NCI-H345 treated with DMSO at 0.1 percent for 48 hours (cell line): ENCODE measurements around the gene SELENOI.
A peak's percentile ranks its signal among the peaks of the same experiment; 100 is the strongest.
"Not testable (repeated sequence)": the region's sequence is repeated elsewhere in the genome, so short reads cannot be mapped to it uniquely, and the experiment has no call there.

Experiments
- DNase-seq: peaks from one replicate; lab custom pipeline; 2025; ENCODE audit not compliant: unreplicated experiment; lab: John Stamatoyannopoulos, UW

The SELENOI gene

DNA sequence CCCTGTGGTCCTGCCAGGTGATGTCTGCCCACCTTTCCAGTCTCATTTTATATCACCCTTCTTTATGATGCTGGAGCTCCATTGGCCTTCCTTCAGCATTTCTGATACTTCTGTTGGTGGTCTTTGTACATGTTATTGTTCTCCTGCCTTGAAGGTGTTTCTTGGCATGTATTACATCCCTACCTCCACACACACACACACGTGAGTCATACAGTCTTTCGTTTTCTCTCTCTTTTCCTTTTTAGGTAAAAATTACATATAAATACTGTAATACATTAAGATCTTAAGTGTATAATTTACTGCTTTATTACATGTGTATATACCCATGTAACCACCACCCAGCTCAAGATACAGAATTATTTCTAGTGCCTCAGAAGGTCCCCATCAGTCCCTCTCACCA, 10.8 kb downstream of the SELENOI start:
- no peak for DNase-seq

- no peak for DNase-seq
Observed at GRCh38 chr2:26359886-26360473, 14.0 kb downstream of the SELENOI start.

DNA sequence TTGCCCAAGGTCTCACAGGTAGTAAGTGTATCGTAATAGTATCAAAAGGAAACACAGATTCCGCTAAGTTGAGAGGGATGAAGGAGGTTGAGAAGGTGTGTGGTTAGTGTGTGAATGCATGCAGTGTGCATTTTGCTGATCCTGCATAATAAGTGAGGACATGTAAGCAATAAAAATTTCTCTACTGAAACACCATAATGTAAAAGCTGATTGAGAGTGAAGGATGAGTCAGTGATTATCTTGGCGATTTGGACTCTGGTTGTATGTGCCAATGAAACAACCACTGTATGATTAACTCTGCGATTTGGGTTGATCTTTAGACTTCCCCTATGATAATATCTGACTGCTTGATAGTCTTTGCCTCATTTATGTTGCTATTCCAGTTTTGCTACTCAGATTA, 17.4 kb downstream of the SELENOI start:
- no peak for DNase-seq

DNA sequence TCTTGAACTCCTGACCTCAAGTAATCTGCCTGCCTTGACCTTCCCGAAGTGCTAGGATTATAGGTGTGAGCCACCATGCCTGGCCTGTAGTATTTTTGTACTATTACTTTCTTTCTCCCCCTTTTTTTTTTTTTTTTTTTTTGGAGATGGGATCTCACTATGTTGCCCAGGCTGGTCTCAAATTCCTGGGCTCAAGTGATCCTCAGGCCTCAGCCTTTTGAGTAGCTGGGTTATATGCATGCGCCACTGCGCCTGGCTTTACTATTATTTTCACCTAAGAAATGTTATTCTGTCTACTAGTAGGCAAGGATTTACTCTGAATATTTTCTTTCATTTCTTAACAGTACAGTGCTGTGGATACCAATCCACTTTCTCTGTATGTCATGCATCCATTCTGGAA, 18.0 kb downstream of the SELENOI start:
- no peak for DNase-seq

DNA sequence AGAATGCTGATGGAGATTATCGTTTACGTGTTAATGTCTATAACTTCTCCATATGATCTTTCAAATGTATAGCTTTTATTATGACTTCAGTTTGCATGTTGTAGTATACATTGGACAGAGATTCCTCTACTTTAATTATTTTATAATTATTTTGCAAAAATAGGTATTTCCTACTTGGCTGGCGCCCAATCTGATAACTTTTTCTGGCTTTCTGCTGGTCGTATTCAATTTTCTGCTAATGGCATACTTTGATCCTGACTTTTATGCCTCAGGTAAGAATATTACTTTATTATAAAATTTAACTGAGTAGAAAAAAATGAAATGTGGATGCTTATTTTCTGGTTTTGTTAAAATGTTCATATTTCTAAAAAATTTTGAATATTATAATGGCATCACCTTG, 18.7 kb downstream of the SELENOI start:
- no peak for DNase-seq

DNA sequence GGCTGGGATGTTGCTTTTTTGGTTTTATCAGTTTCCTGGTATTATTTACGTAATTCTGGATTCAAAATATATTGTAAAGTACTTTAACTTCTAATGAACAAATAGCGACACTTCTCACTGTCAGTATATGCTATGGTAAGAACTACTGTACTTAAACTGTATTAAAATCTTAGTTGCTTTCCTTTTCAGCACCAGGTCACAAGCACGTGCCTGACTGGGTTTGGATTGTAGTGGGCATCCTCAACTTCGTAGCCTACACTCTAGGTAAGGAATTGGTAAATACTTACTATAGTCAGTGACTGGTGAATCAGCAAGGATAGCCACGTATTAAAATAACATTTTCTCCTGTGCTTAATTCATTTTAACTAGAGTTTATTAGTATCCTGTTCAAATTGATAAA, 21.0 kb downstream of the SELENOI start:
- no peak for DNase-seq

DNA sequence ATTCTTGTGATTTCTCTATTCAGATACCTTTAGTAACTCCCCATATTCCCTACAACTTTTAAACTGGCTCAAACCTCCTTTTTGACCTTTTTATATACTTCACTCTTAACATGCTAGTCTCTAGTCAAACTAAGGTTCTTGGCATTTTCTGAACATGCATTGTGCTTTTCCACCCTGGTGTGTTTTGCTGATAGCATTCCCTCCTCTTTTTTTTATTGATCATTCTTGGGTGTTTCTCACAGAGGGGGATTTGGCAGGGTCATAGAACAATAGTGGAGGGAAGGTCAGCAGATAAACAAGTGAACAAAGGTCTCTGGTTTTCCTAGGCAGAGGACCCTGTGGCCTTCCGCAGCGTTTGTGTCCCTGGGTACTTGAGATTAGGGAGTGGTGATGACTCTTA, 23.7 kb downstream of the SELENOI start:
- not testable (repeated sequence) for DNase-seq

GRCh38 chr2:26370909-26371308, 25.0 kb downstream of the SELENOI start:
- not testable (repeated sequence) for DNase-seq

DNA sequence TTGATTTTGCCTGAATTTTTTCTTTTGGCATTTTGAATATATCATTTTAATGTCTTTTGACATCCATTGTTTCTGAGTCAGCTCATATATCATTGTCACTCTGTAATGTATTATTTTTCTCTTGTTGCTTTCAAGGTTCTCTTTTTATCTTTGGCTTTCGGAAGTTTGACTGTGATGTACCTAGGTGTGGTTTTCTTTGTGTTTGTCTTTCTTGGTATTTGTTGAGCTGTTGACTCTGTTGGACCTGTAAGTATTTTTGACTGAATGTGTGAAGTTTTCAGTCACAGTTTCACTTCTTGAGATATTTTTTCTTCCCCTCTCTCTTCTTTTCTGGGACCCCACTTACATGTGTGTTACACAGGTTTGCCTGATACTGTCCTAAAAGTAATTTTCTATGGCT, 30.9 kb downstream of the SELENOI start:
- DNase-seq = no peak

GRCh38 chr2:26380281-26380680, 34.3 kb downstream of the SELENOI start:
- DNase-seq = peak; percentile 56

GRCh38 chr2:26382564-26382963, 36.6 kb downstream of the SELENOI start:
- DNase-seq = no peak

DNA sequence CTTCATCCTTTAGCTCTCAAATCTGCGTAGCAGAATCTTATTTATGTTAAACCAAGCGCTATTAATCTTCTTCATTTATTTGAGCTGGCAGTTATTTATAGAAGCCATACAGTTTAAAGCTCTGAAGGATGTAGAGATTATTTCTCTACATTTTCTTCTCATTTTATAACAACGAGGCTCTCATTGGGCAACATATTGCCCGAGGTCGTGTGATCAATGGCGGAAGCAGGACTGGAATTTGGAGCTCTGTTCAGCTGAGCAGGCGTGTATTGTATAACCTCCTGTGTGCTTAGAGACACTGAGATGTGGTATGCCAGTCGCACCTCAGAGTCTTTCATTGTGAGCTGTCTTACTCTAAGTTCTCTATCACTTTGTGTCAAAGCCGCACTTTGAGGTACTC, 38.2 kb downstream of the SELENOI start:
- DNase-seq = no peak

DNA sequence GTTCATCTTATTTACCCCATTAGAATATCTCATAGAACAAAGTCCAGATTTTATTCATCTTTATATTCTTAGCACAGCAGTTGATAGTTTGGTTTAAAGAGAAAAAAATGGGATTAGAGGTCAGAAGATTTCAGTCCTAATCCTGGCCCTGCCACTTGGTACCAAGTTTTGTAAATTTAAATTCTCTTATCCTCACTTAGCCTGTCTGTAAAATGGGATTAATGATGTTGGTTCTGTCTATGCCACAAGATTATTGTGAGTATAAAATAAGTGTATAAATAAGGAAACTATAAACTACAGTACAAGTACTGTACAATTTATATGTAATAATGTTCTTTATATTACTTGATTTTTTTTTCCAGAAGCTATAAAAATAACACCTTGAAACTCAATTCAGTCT, 38.7 kb downstream of the SELENOI start:
- DNase-seq = no peak

GRCh38 chr2:26387189-26387588, 41.2 kb downstream of the SELENOI start:
- no peak for DNase-seq

- DNase-seq = no peak
Observed at GRCh38 chr2:26394694-26395093, 48.8 kb downstream of the SELENOI start.

GRCh38 chr2:26395394-26395793, 49.5 kb downstream of the SELENOI start:
- no peak for DNase-seq

DNA sequence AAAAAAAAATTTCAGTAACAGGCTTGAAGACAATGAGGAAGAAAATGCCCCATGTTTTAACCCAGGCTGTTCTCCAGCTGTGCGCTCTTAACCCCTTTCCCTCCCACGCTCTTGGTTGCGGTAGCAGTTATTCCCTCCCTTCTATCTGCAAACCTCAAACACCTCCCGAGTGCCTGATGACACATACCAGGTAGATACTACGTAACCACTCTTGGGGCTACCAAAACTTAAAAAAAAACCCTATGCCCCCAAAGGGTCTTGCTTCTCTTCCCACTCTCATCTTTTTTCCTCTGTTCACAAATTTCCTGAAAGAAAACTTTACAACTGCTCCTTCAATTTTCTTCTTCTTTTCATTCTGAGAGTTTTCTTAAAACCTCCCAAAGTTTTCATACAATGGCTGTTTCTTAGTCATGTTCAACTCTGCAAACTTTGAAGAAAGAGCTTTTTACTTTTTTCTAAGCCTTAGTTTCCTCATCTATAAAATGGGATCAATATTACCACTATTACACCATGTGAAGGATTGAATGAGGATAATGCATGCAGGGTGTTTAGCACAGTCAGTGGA, 50.9 kb downstream of the SELENOI start:
- DNase-seq = no peak

DNA sequence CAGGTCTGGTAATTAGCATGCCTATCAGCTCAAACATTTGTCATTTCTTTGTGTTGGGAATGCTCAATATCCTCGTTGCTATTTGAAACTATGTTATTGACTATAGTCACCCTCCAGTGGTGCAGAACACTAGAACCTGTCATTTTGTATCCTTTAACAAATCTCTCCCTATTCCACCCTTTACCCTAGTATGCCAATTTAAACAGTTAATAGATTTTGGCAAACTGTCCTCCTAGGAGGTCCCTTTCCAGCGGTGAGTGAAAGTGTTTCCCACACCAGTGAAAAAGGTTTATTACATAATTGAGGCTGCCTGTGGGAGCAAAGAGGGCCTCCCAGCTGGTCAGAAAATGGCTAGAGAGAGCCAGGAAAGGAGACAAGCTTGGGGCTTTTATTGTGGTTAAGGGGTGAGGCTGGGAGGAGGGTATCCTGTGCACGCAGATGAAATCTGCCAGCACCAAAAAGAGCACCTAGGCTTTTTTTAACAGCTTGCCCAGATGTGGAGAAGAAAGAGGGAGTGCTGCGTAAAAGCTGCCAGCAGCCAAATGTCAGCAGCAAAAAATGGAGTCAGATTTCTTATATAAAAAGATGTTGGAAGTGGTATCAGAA, 53.9 kb downstream of the SELENOI start:
- DNase-seq = peak; percentile 66

DNA sequence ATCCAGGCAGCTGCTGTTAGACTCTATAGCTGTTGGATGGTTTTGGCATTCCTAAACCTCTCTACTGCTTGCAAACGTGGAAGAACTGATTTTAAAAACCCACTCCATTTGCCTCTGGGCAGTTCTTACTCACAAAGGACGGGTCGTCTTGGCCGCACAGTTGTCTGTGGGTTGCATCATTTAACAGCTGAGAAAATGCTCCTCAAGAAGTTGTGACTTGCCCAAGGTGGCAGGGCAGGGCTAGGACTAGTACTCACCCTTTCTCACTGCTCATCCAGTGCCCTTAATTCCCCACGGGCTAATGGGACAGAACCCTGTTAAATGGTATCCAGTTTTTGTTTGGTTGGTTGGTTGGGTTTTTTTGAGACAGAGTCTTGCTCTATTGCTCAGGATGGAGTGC, 54.8 kb downstream of the SELENOI start:
- no peak for DNase-seq

DNA sequence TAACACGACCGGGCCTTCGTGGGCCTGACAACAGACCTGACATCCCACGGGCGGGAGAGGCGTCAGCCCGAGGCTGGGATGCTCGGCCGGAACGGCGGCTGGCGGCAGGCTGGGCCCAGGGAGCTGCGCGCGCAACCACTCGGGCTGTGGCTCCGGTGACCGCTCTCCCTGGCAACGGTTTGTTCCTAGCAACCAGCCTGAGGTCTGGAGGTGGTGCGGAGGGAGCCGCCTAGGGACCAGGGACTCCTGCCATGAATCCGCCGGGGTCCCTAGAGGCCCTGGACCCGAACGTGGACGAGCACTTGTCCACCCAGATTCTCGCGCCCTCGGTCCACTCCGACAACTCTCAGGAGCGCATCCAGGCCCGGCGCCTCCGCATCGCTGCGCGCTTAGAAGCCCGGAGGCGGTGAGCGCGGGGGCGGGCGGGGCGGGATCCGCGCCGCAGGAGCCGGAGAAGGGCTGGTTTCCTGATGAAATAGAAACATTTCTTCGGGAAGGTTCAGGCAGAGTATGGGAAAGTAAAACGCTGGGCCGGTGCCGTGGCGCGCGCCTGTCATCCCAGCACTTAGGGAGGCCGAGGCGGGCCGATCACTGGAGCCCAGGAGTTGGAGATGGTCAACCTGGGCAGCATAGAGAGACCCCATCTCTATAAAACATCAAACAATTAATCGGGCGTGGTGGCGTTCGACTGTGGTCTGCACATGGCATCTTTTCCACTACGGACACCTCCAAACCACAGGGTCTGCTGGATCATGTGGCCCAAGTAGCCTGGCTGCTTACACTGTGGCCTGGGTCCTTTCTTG, 56.0 kb downstream of the SELENOI start, which contains the start of gene DRC1:
Gene DRC1, plus strand, starts transcription at position 182 of the 803 bp plus-strand sequence. Its CDS starts 70 bp downstream, at position 252.
- peak; percentile 84 for DNase-seq

DNA sequence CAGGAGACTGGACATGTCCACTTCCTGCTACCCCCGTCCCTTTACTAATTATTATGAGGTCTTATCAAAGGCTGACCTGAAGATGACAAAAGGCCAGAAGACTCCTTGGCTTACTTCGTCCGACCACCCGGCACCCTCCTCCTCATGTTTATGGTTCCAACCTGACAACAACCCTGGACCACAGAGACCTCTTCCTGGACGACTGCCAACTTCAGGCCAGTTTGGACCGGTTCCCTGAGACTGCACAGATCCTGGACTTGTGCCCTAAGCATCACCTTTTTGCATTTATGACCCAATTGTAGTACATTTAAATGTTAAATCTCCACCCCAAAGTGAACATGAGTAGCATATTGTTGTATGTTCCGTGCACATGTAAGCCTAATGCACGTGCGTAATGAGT, 61.6 kb downstream of the SELENOI start:
- no peak for DNase-seq

DNA sequence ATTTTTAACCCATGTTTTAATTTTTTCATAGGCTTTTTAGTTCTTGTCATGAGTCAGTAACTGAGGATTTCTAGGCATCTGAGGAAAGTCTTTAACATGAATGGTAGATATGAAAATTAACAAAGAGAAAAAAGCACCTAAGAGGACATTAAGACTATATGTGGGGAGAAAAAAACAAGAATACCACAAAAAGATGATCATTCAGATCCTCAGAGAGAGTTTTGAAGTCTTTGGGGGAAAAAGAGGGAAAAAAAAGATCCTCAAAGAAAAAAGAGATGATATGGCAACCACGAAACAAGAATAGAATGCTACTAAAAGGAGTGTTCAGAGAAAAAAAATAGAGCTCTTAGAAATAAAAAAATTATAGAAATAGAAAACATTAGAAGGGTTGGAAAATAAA, 63.8 kb downstream of the SELENOI start:
- no peak for DNase-seq
